Measurements from ENCODE around the gene FKBP2. TPM values are rescaled to one million over a fixed set of nuclear protein-coding genes. Genes with fewer than 3 reads are reported as not detected.

FKBP2 gene
- total and polyA plus RNA-seq, 2 of the 4 experiments (the other 2 are of a cell fraction): 36.2 to 76.4 TPM

DNA sequence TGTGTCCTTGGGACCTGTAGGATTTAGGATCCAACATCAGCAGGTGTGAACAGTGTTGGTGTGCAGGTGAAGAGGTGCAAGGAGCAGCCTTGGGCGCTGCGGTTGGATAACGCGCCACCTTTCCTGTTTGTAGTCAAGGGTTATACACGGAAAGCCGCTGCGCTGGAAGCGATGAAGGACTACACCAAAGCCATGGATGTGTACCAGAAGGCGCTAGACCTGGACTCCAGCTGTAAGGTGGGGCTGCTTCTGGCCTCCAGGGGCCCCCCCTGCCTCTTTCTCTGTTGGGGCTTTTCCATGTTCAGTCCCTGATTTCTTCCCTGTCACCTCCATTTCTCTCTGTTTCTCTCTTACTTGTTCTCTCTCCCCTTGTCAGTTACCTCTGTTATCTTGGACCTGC lies 37.9 kb upstream of the FKBP2 start:
- in situ Hi-C loops (cut with MboI; ENCODE audit: low sequenced_read_pairs): loop anchor here (5.0 kb wide), 1 partner anchor 99 kb away; the partner anchor contains the start of gene CATSPERZ

More for the DNA sequence above, 37.9 kb upstream of the FKBP2 start:
- H3K36me3 ChIP-seq (ENCODE audit: control insufficient read depth, insufficient read depth, low read length): peaks cover 61% of the 10 kb centered on the region
- peaks cover 0 to 40% of the 10 kb centered on the region in 2 experiments; a peak in 3 of 4 replicates for H3K79me1 ChIP-seq (ENCODE audit: low read depth in 1 of 2, low read length in 2 of 2)
- ChIA-PET CTCF (interaction anchor here (2.0 kb wide), 1 partner anchor 98 kb away, joined by 12 read pairs; no protein-coding TSS in a partner anchor), POLR2A (ENCODE audit: unreplicated experiment) (no interaction called here)
- H3K27me3 ChIP-seq (ENCODE audit: control insufficient read depth, insufficient read depth, low read length): no peaks in the 10 kb centered on the region
- H4K91ac ChIP-seq (ENCODE audit: insufficient read depth, low read depth, low read length): no peak overlapping the region
- H3K4ac ChIP-seq (ENCODE audit: low read depth, low read length): no peak overlapping the region
- no peaks in the 10 kb centered on the region for H3K9me3 ChIP-seq (ENCODE audit: control insufficient read depth, insufficient read depth, low read length)
- H3K4me2 ChIP-seq (ENCODE audit: low read depth, low read length): no peak overlapping the region
- no CpG with 5 or more reads among the region's 9 CpGs for WGBS, 2 experiments (ENCODE audit: extremely low coverage in 2 of 2, insufficient read length in 1 of 2)
- H2BK5ac ChIP-seq (ENCODE audit: low read depth, low read length, poor library complexity, severe bottlenecking): no peak overlapping the region
- no peak overlapping the region for H2BK15ac ChIP-seq (ENCODE audit: low read depth, low read length)
- TF ChIP-seq MAZ (IDR thresholded peaks at IDR 0.05; ENCODE audit: borderline replicate concordance, low read depth, low read length) (no peak), NFE2L2 (IDR thresholded peaks at IDR 0.05; ENCODE audit: low read depth, low read length) (no peak), CHD1 (IDR thresholded peaks at IDR 0.05; ENCODE audit: low read depth, low read length) (no peak), BHLHE40 (IDR thresholded peaks at IDR 0.05; ENCODE audit: low read depth, low read length) (no peak), RFX5 (IDR thresholded peaks at IDR 0.05; ENCODE audit: low read depth, low read length) (no peak), MXI1 (IDR thresholded peaks at IDR 0.05; ENCODE audit: borderline replicate concordance, low read depth, low read length) (no peak), MAFK (IDR thresholded peaks at IDR 0.05; ENCODE audit: low read depth, low read length) (no peak), POLR2A (IDR thresholded peaks at IDR 0.05; ENCODE audit: low read depth, low read length) (no peak), RAD21 (IDR thresholded peaks at IDR 0.05; ENCODE audit: low read length) (no peak), CEBPB (IDR thresholded peaks at IDR 0.05; ENCODE audit: low read depth, low read length) (no peak), RCOR1 (IDR thresholded peaks at IDR 0.05; ENCODE audit: insufficient replicate concordance, low read length) (no peak), SMC3 (IDR thresholded peaks at IDR 0.05; ENCODE audit: low read depth, low read length) (no peak), FOS (IDR thresholded peaks at IDR 0.05; ENCODE audit: low read depth, low read length) (no peak)
- TF ChIP-seq, protein P1, sequence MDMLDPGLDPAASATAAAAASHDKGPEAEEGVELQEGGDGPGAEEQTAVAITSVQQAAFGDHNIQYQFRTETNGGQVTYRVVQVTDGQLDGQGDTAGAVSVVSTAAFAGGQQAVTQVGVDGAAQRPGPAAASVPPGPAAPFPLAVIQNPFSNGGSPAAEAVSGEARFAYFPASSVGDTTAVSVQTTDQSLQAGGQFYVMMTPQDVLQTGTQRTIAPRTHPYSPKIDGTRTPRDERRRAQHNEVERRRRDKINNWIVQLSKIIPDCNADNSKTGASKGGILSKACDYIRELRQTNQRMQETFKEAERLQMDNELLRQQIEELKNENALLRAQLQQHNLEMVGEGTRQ (IDR thresholded peaks at IDR 0.05; ENCODE audit: low read depth, low read length): no peak
- TF ChIP-seq, protein P2, sequence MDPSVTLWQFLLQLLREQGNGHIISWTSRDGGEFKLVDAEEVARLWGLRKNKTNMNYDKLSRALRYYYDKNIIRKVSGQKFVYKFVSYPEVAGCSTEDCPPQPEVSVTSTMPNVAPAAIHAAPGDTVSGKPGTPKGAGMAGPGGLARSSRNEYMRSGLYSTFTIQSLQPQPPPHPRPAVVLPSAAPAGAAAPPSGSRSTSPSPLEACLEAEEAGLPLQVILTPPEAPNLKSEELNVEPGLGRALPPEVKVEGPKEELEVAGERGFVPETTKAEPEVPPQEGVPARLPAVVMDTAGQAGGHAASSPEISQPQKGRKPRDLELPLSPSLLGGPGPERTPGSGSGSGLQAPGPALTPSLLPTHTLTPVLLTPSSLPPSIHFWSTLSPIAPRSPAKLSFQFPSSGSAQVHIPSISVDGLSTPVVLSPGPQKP (IDR thresholded peaks at IDR 0.05; ENCODE audit: borderline replicate concordance, low read depth, low read length): no peak
- TF ChIP-seq, protein P3, sequence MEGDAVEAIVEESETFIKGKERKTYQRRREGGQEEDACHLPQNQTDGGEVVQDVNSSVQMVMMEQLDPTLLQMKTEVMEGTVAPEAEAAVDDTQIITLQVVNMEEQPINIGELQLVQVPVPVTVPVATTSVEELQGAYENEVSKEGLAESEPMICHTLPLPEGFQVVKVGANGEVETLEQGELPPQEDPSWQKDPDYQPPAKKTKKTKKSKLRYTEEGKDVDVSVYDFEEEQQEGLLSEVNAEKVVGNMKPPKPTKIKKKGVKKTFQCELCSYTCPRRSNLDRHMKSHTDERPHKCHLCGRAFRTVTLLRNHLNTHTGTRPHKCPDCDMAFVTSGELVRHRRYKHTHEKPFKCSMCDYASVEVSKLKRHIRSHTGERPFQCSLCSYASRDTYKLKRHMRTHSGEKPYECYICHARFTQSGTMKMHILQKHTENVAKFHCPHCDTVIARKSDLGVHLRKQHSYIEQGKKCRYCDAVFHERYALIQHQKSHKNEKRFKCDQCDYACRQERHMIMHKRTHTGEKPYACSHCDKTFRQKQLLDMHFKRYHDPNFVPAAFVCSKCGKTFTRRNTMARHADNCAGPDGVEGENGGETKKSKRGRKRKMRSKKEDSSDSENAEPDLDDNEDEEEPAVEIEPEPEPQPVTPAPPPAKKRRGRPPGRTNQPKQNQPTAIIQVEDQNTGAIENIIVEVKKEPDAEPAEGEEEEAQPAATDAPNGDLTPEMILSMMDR (conservative IDR thresholded peaks at IDR 0.05; ENCODE audit: low read depth, low read length): no peak
- no peak overlapping the region for H4K5ac ChIP-seq (ENCODE audit: low read depth, low read length)
- H2AK5ac ChIP-seq (ENCODE audit: low read depth, low read length): no peak overlapping the region
- DNase-seq (no peak), ATAC-seq (ENCODE audit: low read depth) (no peak)
- H3K18ac ChIP-seq (ENCODE audit: low read depth, low read length): no peak overlapping the region
- H3K14ac ChIP-seq (replicated peaks; ENCODE audit: low read depth, low read length): no peak overlapping the region
- H2AK9ac ChIP-seq (replicated peaks; ENCODE audit: low read depth, low read length, poor library complexity): no peak overlapping the region
- H2BK20ac ChIP-seq (ENCODE audit: low read depth, low read length): no peak overlapping the region
- H3K9me1 ChIP-seq (ENCODE audit: insufficient read depth, low read length): no peaks in the 10 kb centered on the region
- BruUV-seq (replicated peaks): no TSS peak
- no peak overlapping the region for H2BK120ac ChIP-seq (ENCODE audit: low read depth, low read length)
- H3K4me1 ChIP-seq (ENCODE audit: control insufficient read depth, insufficient read depth, low read length): peaks cover 9% of the 10 kb centered on the region
- no peak overlapping the region for H3K9ac ChIP-seq (ENCODE audit: low read depth, low read length)
- H4K20me1 ChIP-seq (ENCODE audit: insufficient read depth, low read length): peaks cover 13% of the 10 kb centered on the region; the same call in 1 of the 2 replicates
- dilution Hi-C loops (cut with HindIII; ENCODE audit: low sequenced_read_pairs, unreplicated experiment) (no loop called here), intact Hi-C loops (cut with micrococcal nuclease) (loop anchor here (10.0 kb wide), 1 partner anchor 452 kb away; no protein-coding TSS in a partner anchor)
- no peak overlapping the region for H3K27ac ChIP-seq (ENCODE audit: insufficient read depth, low read length)
- H3K4me3 ChIP-seq (ENCODE audit: insufficient read depth, low read depth, low read length): no peak overlapping the region
- no peak overlapping the region for H3K23ac ChIP-seq (ENCODE audit: low read depth, low read length)
- H4K8ac ChIP-seq (ENCODE audit: low read depth in 2 of 2, low read length in 2 of 2): no peak overlapping the region
- H3K56ac ChIP-seq (ENCODE audit: extremely low read depth, insufficient read depth, low read length): no peak overlapping the region
- H2AFZ ChIP-seq (replicated peaks; ENCODE audit: low read length, poor library complexity): no peak overlapping the region
